GM20431 (cell line): ENCODE data around the gene INPPL1.

Experiments used
- in situ Hi-C: fragments of 300-500 bp; cut with MseI, MboI; formaldehyde crosslinking; loops from one replicate; pipeline ENCODE4 v1.15.0; 2020; ENCODE audit warnings: low sequenced_read_pairs; ENCODE audit not compliant: unreplicated experiment

Gene INPPL1

GRCh38 chr11:72217841-72218240, 6.7 kb upstream of the INPPL1 start:
- in situ Hi-C loops: no loop called here

- in situ Hi-C loops: no loop called here
Measured at GRCh38 chr11:72218251-72218745, 6.3 kb upstream of the INPPL1 start.

DNA sequence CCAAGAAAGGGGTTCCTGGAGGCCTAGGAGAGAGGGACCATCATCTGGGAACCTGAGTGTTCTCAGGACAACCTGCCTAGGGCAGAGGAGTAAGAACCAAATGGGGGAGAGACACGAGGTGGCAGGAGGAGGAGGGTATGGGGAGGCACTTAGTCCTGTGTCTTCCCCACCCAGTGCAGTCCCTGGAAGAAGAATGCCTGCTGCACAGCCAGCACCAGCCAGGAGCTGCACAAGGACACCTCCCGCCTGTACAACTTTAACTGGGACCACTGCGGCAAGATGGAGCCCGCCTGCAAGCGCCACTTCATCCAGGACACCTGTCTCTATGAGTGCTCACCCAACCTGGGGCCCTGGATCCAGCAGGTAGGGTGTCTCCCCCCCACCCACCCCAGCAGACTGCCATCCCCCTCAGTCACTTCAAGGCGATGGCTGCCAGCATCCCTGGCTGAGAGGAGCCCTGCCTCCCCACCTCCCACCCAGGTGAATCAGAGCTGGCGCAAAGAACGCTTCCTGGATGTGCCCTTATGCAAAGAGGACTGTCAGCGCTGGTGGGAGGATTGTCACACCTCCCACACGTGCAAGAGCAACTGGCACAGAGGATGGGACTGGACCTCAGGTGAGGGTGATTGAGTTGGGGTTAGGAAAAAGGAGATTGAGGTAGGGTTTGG, 3.7 kb upstream of the INPPL1 start:
- in situ Hi-C loops: no loop called here

GRCh38 chr11:72221386-72222075, 3.0 kb upstream of the INPPL1 start:
- in situ Hi-C loops: no loop called here

DNA sequence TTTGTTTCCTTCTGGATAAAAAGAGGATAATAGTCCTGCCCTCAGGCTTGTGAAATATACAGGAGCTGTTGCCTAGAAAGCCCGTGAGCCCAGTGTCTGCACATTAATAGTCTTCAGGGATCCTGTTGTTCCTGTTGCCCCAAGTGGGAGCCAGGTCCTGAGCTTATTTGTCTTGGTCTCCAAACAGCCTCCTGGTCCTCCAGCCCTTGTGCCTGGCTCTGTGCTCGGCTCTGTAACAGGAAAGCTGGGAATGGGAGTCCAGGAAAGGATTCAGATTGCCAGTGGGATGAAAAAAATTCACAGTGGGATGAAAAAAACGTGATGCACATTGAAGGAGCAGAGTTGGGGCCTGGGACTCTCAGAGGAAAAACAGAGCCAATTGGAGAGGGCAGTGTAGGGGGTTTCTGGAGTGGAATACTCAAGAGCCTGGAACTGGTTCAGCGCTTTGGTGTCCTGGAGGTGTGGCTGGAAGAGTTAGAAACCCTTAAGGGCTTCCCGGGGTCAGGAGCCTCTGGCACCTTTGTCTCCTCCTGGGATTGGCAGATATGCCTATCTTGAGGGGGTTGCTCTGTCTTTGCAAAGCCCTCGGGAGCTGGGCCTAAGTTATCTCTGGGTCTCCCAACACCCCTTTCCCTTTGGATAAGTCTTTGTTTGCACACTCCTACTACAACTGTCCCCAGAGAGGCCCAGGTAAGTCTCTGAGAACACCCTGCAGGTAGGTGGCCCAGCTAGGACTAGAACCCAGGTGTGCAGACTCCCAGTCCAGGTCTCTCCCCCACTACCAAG, 2.3 kb upstream of the INPPL1 start:
- in situ Hi-C loops: no loop called here

- in situ Hi-C loops: no loop called here
Measured at GRCh38 chr11:72222907-72223614, 1.5 kb upstream of the INPPL1 start.

- in situ Hi-C loops: no loop called here
Measured at GRCh38 chr11:72223615-72224563, 678 bp upstream of the INPPL1 start.

GRCh38 chr11:72225411-72225951, 914 bp downstream of the INPPL1 start:
- in situ Hi-C loops: no loop called here

- in situ Hi-C loops: no loop called here
Measured at GRCh38 chr11:72226701-72227100, 2.1 kb downstream of the INPPL1 start.

DNA sequence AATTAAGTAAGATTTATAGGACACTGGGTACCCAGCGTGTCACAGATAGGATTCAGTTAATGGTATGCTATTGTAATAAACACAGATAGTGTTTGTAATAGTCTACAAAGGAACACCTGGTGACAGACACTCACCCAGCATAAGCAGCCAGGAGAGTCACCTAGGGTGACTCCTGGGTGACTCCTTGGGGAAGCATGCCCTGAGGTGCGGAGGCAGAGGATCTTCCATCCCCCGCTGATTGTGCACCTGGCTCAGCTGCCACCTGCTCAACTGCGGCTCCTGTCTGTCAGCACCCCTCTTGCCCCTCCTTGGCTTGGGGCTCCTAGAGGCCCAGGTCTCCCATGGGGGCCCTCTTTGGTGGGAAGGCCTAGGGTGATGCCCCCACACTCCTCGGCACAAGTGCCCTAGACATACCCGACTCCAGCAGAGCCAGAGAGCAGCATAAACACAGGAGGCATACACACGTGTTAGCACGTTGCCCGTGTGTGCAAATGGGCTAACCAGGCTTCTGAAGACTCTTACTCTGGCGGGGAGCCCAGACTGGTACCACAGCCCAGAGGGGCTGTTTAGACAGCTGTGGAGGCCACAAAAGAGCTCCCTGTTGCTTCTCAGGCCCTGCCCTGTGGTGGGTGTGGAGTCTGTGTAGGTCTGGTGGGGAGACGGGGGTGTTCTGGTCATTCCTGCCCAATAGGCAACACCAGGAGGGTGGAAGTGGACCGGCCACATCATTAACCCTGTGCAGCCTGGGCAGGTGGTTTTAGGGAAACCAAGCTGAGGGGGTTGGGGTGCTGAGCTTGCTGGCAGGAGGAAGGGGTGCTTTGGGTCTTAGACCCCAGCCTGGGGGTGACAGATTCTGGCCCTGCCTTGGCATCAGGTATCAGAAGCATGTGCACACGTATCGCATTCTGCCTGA, 3.0 kb downstream of the INPPL1 start:
- in situ Hi-C loops: no loop called here

GRCh38 chr11:72228229-72228843, 3.8 kb downstream of the INPPL1 start:
- in situ Hi-C loops: no loop called here

- in situ Hi-C loops: no loop called here
Measured at GRCh38 chr11:72228844-72229231, 4.3 kb downstream of the INPPL1 start.

- in situ Hi-C loops: no loop called here
Measured at GRCh38 chr11:72229336-72229924, 4.9 kb downstream of the INPPL1 start.

GRCh38 chr11:72229925-72230763, 5.6 kb downstream of the INPPL1 start:
- in situ Hi-C loops: no loop called here

GRCh38 chr11:72230764-72231365, 6.3 kb downstream of the INPPL1 start:
- in situ Hi-C loops: no loop called here
